Activated T-helper 1 cell treated with anti-CD3 and anti-CD28 coated beads, Interleukin-2, amount 50 U/mL, for 16 hours (primary cell): ENCODE data around the gene CCT8.
"Not testable (repeated sequence)": the region's sequence is repeated elsewhere in the genome, so short reads cannot be mapped to it uniquely, and the experiment has no call there.

ENCODE experiments used
- DNase-seq, 2 donors: peaks; one replicate each; pipeline ENCODE4 v3.0.0-alpha.2; 2020; ENCODE audit warnings: low read depth in 1 of 2, low spot score in 1 of 2

CCT8 gene

GRCh38 chr21:29024474-29025327 lies 48.7 kb downstream of the CCT8 start, which contains the start of gene USP16:
TSS of gene USP16 (plus strand) at chr21:29024668. CDS start at chr21:29027914, 3,246 bp downstream.
- DNase-seq, result peak; percentile 85 to 88

GRCh38 chr21:29022166-29022565 lies 51.3 kb downstream of the CCT8 start:
- DNase-seq, result no peak

- DNase-seq, result no peak
Measured at GRCh38 chr21:29018540-29018939, 54.9 kb downstream of the CCT8 start.

GRCh38 chr21:29017639-29018237 lies 55.7 kb downstream of the CCT8 start:
- DNase-seq, result no peak

GRCh38 chr21:29011236-29011635 lies 62.2 kb downstream of the CCT8 start:
- DNase-seq, result not testable (repeated sequence)

- no peak for DNase-seq
Measured at GRCh38 chr21:29008367-29008766, 65.1 kb downstream of the CCT8 start.

GRCh38 chr21:29007810-29008209 lies 65.6 kb downstream of the CCT8 start:
- no peak for DNase-seq

GRCh38 chr21:29007135-29007534 lies 66.3 kb downstream of the CCT8 start:
- no peak for DNase-seq
